Esophagus muscularis mucosa (tissue), 3 donors: ENCODE measurements around the gene RPS28.
"Not testable (repeated sequence)": the region's sequence is repeated elsewhere in the genome, so short reads cannot be mapped to it uniquely, and the experiment has no call there.

Experiments used
- CTCF ChIP-seq, 3 experiments: fragments of 200-600 bp in 2 of 3; fragments of 450-650 bp in 1 of 3; sonication (generic) in 2 of 3; IDR thresholded peaks; one replicate each; pipeline ENCODE4 v1.5.1; 2017 to 2019; ENCODE audit warnings: antibody characterized with exemption in 3 of 3, mild to moderate bottlenecking in 2 of 3, moderate library complexity in 1 of 3
- POLR2A ChIP-seq: fragments of 450-650 bp; IDR thresholded peaks from one replicate; pipeline ENCODE4 v1.6.1; 2017; ENCODE audit warnings: antibody characterized with exemption, moderate library complexity, mild to moderate bottlenecking, low read depth
- POLR2AphosphoS5 ChIP-seq, 2 donors: sonication (generic); formaldehyde crosslinking; IDR thresholded peaks; one replicate each; pipeline ENCODE4 v1.6.1; 2017; ENCODE audit warnings: antibody characterized with exemption in 2 of 2

GRCh38 chr19:8291337-8291736 is 30.0 kb upstream of the RPS28 start:
- TF ChIP-seq CTCF (IDR thresholded peaks at IDR 0.05); POLR2AphosphoS5 (IDR thresholded peaks at IDR 0.05); POLR2A: not testable (repeated sequence)
